LNCAP (cell line): ENCODE results near the gene MCM3AP.

ENCODE experiments used
- TF ChIP-seq, protein P1 (sequence below): fragments of 450-650 bp; IDR thresholded peaks from 2 replicates; pipeline ENCODE4 v1.5.1; 2017; ENCODE audit warnings: mild to moderate bottlenecking

Gene MCM3AP

GRCh38 chr21:46304955-46305354 lies 19.5 kb upstream of the MCM3AP start:
- TF ChIP-seq, protein P1, sequence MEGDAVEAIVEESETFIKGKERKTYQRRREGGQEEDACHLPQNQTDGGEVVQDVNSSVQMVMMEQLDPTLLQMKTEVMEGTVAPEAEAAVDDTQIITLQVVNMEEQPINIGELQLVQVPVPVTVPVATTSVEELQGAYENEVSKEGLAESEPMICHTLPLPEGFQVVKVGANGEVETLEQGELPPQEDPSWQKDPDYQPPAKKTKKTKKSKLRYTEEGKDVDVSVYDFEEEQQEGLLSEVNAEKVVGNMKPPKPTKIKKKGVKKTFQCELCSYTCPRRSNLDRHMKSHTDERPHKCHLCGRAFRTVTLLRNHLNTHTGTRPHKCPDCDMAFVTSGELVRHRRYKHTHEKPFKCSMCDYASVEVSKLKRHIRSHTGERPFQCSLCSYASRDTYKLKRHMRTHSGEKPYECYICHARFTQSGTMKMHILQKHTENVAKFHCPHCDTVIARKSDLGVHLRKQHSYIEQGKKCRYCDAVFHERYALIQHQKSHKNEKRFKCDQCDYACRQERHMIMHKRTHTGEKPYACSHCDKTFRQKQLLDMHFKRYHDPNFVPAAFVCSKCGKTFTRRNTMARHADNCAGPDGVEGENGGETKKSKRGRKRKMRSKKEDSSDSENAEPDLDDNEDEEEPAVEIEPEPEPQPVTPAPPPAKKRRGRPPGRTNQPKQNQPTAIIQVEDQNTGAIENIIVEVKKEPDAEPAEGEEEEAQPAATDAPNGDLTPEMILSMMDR, result no peak

GRCh38 chr21:46304437-46304836 lies 19.0 kb upstream of the MCM3AP start:
- TF ChIP-seq, protein P1, result no peak

GRCh38 chr21:46301759-46302158 lies 16.3 kb upstream of the MCM3AP start:
- TF ChIP-seq, protein P1, result no peak

DNA sequence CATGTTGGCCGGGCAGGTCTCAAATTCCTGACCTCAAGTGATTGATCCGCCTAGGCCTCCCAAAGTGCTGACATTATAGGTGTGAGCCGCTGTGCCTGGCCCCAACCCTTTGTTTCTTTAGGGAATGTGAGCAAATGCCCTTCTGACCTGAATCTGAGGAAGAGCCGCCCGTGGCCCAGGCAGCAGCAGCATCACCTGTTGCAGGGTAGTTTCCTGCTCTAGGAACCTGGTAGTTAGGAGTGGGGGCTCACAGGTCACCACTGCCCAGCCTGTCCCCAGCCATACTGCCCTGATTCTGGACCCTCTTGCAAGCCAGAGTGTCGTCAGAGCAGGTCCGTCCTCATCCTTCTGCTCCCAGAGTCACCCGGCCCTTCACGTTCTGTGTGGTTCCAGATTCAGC lies 13.8 kb upstream of the MCM3AP start:
- TF ChIP-seq, protein P1, result no peak

GRCh38 chr21:46297338-46298271 lies 12.2 kb upstream of the MCM3AP start:
- TF ChIP-seq, protein P1, result no peak

GRCh38 chr21:46295996-46296752 lies 10.8 kb upstream of the MCM3AP start:
- TF ChIP-seq, protein P1, result no peak

DNA sequence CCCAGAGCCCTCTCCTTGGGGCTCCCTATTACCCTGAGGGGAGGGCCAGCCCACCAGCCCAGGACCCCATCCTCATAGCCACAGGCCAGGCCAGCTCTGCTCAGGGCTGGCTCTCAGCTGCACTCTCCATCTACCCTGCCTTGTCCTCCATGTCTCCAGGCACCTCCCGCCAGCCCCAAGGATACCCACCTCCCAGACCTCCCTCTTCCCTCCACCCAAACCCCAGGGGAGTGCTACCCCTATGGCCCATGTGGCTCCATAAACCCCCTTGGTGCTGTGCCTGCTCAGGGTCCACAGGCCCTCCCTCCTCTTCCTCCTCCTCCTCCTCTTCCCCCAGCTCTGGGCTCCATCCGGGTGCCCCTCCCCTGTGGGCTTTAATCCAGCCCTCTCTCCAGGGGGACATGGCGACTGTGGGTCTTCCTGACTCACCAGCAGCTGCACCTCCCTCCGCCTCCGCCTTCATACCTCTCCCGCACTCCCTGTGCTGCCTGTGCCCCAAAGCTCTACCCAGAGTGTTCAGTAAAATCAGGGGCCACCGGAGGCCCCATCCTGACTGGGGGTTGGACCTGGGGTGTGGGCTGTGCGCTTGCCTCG lies 9.9 kb upstream of the MCM3AP start:
- TF ChIP-seq, protein P1, result no peak
